ENCODE results near the gene TSSC4. TPM values are rescaled to one million over a fixed set of nuclear protein-coding genes. Genes with fewer than 3 reads are reported as not detected.

Gene TSSC4
- total RNA-seq, 1 experiment from 2014 or later = 47.1 TPM

DNA sequence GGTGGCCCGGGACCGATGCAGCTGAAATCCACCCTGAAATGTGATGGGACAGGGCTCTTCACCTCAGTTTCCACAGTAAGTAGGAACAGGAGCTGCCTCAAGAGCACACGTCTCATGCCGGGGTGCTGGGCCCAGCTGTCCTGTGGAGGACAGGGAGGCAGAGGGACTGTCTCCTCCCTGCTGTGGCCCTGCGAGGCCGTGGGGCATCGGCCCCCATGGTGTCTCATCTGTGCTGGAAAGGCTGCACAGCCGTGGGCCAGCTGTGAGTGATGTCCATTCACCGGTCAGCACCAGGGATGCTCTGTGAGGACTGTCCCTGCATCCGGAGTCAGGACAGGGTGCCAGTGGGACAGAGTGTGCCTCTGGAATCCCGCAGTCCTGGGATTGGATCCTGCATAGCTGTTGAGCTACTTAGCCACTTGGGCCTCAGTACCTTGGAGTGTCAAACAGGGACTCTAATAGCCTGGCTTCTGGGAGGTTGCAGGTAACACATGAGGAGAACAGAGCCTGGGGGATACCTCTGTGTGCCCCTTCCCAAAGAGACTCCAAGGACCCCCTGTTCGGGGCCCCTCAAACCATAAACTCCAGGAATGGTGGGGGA is 27.3 kb downstream of the TSSC4 start:
- ChIA-PET RAD21 (ENCODE audit: low non-redundant PET in 1 of 2, low total read pairs in 2 of 2, uncharacterized antibody in 2 of 2, unreplicated experiment in 2 of 2) (interaction anchor here (1.3 to 1.7 kb wide), 2 partner anchors 103 to 104 kb away, joined by 12 to 13 read pairs; no protein-coding TSS in a partner anchor), POLR2A (no interaction called here), CTCF (interaction anchor here (0.7 to 4.4 kb wide), 4 partner anchors 8 to 464 kb away, joined by 3 to 64 read pairs (median 3); no protein-coding TSS in a partner anchor)
- Histone ChIP-seq H3K9me3 (ENCODE audit: control insufficient read depth in 1 of 2, insufficient read depth in 1 of 2, low read depth in 1 of 2, low read length in 2 of 2) (no peaks in the 10 kb centered on the region), H2AFZ (ENCODE audit: low read depth, low read length, poor library complexity, severe bottlenecking) (no peak overlapping the region), H3K36me3 (ENCODE audit: control insufficient read depth in 1 of 2, insufficient read depth in 2 of 2, low read length in 2 of 2) (no peaks in the 10 kb centered on the region), H3K27ac (ENCODE audit: low read depth, low read length) (no peak overlapping the region), H3K4me2 (ENCODE audit: low read length) (no peak overlapping the region), H3K4me1 (ENCODE audit: control insufficient read depth in 1 of 2, insufficient read depth in 2 of 2, low read length in 2 of 2) (no peaks in the 10 kb centered on the region), H3K9me2 (ENCODE audit: insufficient read depth) (no peaks in the 10 kb centered on the region), H4K20me1 (ENCODE audit: insufficient read depth) (no peaks in the 10 kb centered on the region), H3K9ac (ENCODE audit: low read length) (no peak overlapping the region), H3K27me3 (ENCODE audit: insufficient read depth, low read length) (no peaks in the 10 kb centered on the region), H3K79me2 (ENCODE audit: insufficient read depth, low read length) (no peaks in the 10 kb centered on the region), H3K4me3 (replicated peaks in 1 of 2; ENCODE audit: low read depth in 1 of 2, low read length in 2 of 2) (no peak overlapping the region)
- no TSS peak for BruUV-seq (replicated peaks)
- DNase-seq (ENCODE audit: low read depth, low spot score) = no peak
- peak; percentile 46 for ATAC-seq
- no peak for TF ChIP-seq POLR2A (IDR thresholded peaks at IDR 0.05; ENCODE audit: borderline replicate concordance, extremely low read depth, insufficient read depth, insufficient read length)
- TF ChIP-seq, protein P1, sequence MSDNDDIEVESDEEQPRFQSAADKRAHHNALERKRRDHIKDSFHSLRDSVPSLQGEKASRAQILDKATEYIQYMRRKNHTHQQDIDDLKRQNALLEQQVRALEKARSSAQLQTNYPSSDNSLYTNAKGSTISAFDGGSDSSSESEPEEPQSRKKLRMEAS (IDR thresholded peaks at IDR 0.05) = no peak
- intact Hi-C loops (cut with micrococcal nuclease) = loop anchor here (1.0 kb wide), 2 partner anchors 103 to 460 kb away; no protein-coding TSS in a partner anchor

GRCh38 chr11:2428322-2428795 is 27.8 kb downstream of the TSSC4 start:
- no TSS peak for BruUV-seq (replicated peaks)
- H3K27ac ChIP-seq (ENCODE audit: low read depth, low read length) = no peak overlapping the region
- H3K9me2 ChIP-seq (ENCODE audit: insufficient read depth) = no peaks in the 10 kb centered on the region
- H3K4me1 ChIP-seq (ENCODE audit: control insufficient read depth in 1 of 2, insufficient read depth in 2 of 2, low read length in 2 of 2) = no peaks in the 10 kb centered on the region
- H3K4me2 ChIP-seq (ENCODE audit: low read length) = no peak overlapping the region
- no peak overlapping the region for H3K4me3 ChIP-seq (replicated peaks in 1 of 2; ENCODE audit: low read depth in 1 of 2, low read length in 2 of 2)
- H3K9me3 ChIP-seq (ENCODE audit: control insufficient read depth in 1 of 2, insufficient read depth in 1 of 2, low read depth in 1 of 2, low read length in 2 of 2) = no peaks in the 10 kb centered on the region
- H3K9ac ChIP-seq (ENCODE audit: low read length) = no peak overlapping the region
- CTCF ChIA-PET = interaction anchor here (0.7 to 4.4 kb wide), 2 partner anchors 103 to 106 kb away, joined by 3 to 64 read pairs; no protein-coding TSS in a partner anchor
- POLR2A ChIA-PET = no interaction called here
- H3K79me2 ChIP-seq (ENCODE audit: insufficient read depth, low read length) = no peaks in the 10 kb centered on the region
- intact Hi-C loops (cut with micrococcal nuclease) = loop anchor here (1.0 kb wide), 2 partner anchors 103 to 460 kb away; no protein-coding TSS in a partner anchor
- no peak overlapping the region for H2AFZ ChIP-seq (ENCODE audit: low read depth, low read length, poor library complexity, severe bottlenecking)
- H3K36me3 ChIP-seq (ENCODE audit: control insufficient read depth in 1 of 2, insufficient read depth in 2 of 2, low read length in 2 of 2) = no peaks in the 10 kb centered on the region
- no peaks in the 10 kb centered on the region for H3K27me3 ChIP-seq (ENCODE audit: insufficient read depth, low read length)
- RAD21 ChIA-PET (ENCODE audit: low non-redundant PET in 1 of 2, low total read pairs in 2 of 2, uncharacterized antibody in 2 of 2, unreplicated experiment in 2 of 2) = interaction anchor here (1.3 to 1.7 kb wide), 2 partner anchors 103 to 104 kb away, joined by 12 to 13 read pairs; no protein-coding TSS in a partner anchor
- DNase-seq (ENCODE audit: low read depth, low spot score) (peak; percentile 52), ATAC-seq (peak; percentile 95)
- no peaks in the 10 kb centered on the region for H4K20me1 ChIP-seq (ENCODE audit: insufficient read depth)
- TF ChIP-seq ZNF274 (IDR thresholded peaks at IDR 0.05; ENCODE audit: low read depth, low read length) (no peak), SP1 (IDR thresholded peaks at IDR 0.05; ENCODE audit: low read depth) (no peak), CBX3 (IDR thresholded peaks at IDR 0.05; ENCODE audit: low read depth) (no peak), ELF1 (IDR thresholded peaks at IDR 0.05; ENCODE audit: borderline replicate concordance, low read depth) (no peak), REST (IDR thresholded peaks at IDR 0.05; ENCODE audit: low read depth) (no peak), EGR1 (IDR thresholded peaks at IDR 0.05; ENCODE audit: low read depth) (no peak), EZH2phosphoT487 (IDR thresholded peaks at IDR 0.05; ENCODE audit: borderline replicate concordance) (no peak), POLR2A (IDR thresholded peaks at IDR 0.05; ENCODE audit: borderline replicate concordance, extremely low read depth, insufficient read depth, insufficient read length) (no peak), RAD21 (IDR thresholded peaks at IDR 0.05; ENCODE audit: low read depth) (peak; percentile 99), YY1 (IDR thresholded peaks at IDR 0.05; ENCODE audit: extremely low read depth, insufficient replicate concordance, low read depth, low read length) (no peak)
- TF ChIP-seq, protein P2, sequence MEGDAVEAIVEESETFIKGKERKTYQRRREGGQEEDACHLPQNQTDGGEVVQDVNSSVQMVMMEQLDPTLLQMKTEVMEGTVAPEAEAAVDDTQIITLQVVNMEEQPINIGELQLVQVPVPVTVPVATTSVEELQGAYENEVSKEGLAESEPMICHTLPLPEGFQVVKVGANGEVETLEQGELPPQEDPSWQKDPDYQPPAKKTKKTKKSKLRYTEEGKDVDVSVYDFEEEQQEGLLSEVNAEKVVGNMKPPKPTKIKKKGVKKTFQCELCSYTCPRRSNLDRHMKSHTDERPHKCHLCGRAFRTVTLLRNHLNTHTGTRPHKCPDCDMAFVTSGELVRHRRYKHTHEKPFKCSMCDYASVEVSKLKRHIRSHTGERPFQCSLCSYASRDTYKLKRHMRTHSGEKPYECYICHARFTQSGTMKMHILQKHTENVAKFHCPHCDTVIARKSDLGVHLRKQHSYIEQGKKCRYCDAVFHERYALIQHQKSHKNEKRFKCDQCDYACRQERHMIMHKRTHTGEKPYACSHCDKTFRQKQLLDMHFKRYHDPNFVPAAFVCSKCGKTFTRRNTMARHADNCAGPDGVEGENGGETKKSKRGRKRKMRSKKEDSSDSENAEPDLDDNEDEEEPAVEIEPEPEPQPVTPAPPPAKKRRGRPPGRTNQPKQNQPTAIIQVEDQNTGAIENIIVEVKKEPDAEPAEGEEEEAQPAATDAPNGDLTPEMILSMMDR (IDR thresholded peaks at IDR 0.05 in 2 of 3, conservative IDR thresholded peaks at IDR 0.05 in 1 of 3; ENCODE audit: borderline replicate concordance in 1 of 3, insufficient read depth in 1 of 3, low read depth in 2 of 3, low read length in 2 of 3) = peak; percentile 97 to 99 (median 97)
- TF ChIP-seq, protein P3, sequence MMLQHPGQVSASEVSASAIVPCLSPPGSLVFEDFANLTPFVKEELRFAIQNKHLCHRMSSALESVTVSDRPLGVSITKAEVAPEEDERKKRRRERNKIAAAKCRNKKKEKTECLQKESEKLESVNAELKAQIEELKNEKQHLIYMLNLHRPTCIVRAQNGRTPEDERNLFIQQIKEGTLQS (IDR thresholded peaks at IDR 0.05) = no peak

Measured in HCT116 (cell line).